ENCODE data around the gene SMYD4. TPM values are rescaled to one million over a fixed set of nuclear protein-coding genes. Genes with fewer than 3 reads are reported as not detected.

Gene SMYD4
- polyA plus RNA-seq, 1 donor from 2014 or later = 6.8 TPM

- Histone ChIP-seq H2AFZ (ENCODE audit: low read depth, low read length) (no peak overlapping the region), H3F3A (ENCODE audit: insufficient read depth, low read length, poor library complexity, severe bottlenecking) (no peaks in the 10 kb centered on the region), H3K36me3 (ENCODE audit: insufficient read depth, low read length) (no peaks in the 10 kb centered on the region), H3K27me3 (ENCODE audit: insufficient read depth, low read depth, low read length) (no peaks in the 10 kb centered on the region), H3K4me2 (ENCODE audit: low read length) (no peak overlapping the region), H3K4me3 (ENCODE audit: low read length) (no peak overlapping the region), H3K9me3 (ENCODE audit: low read length) (no peaks in the 10 kb centered on the region), H3K9ac (ENCODE audit: low read length) (no peak overlapping the region), H4K20me1 (ENCODE audit: insufficient read depth) (no peaks in the 10 kb centered on the region), H3K79me2 (replicated peaks; ENCODE audit: insufficient read depth, low read length) (no peaks in the 10 kb centered on the region), H3K9me2 (ENCODE audit: insufficient read depth, low read length) (no peaks in the 10 kb centered on the region), H3K27ac (ENCODE audit: low read length) (no peak overlapping the region)
- TF ChIP-seq EP300 (conservative IDR thresholded peaks at IDR 0.05; ENCODE audit: poor library complexity, severe bottlenecking) (no peak), SMC3 (conservative IDR thresholded peaks at IDR 0.05; ENCODE audit: poor library complexity) (no peak), CTCF (IDR thresholded peaks at IDR 0.05; ENCODE audit: poor library complexity, severe bottlenecking) (no peak), RAD21 (conservative IDR thresholded peaks at IDR 0.05) (no peak), REST (IDR thresholded peaks at IDR 0.05; ENCODE audit: borderline replicate concordance) (no peak)
These were observed 99.1 kb downstream of the SMYD4 start for GRCh38 chr17:1730326-1731193.

- Histone ChIP-seq H3K4me2 (ENCODE audit: low read length) (no peak overlapping the region), H3K27ac (ENCODE audit: low read length) (no peak overlapping the region), H3K9me2 (ENCODE audit: insufficient read depth, low read length) (no peaks in the 10 kb centered on the region), H3K36me3 (ENCODE audit: insufficient read depth, low read length) (no peaks in the 10 kb centered on the region), H3K9me3 (ENCODE audit: low read length) (no peaks in the 10 kb centered on the region), H3K79me2 (replicated peaks; ENCODE audit: insufficient read depth, low read length) (no peaks in the 10 kb centered on the region), H3K9ac (ENCODE audit: low read length) (no peak overlapping the region), H3K4me3 (ENCODE audit: low read length) (no peak overlapping the region), H4K20me1 (ENCODE audit: insufficient read depth) (no peaks in the 10 kb centered on the region), H3F3A (ENCODE audit: insufficient read depth, low read length, poor library complexity, severe bottlenecking) (no peaks in the 10 kb centered on the region), H2AFZ (ENCODE audit: low read depth, low read length) (no peak overlapping the region), H3K27me3 (ENCODE audit: insufficient read depth, low read depth, low read length) (no peaks in the 10 kb centered on the region)
- TF ChIP-seq RAD21 (conservative IDR thresholded peaks at IDR 0.05) (no peak), EZH2 (IDR thresholded peaks at IDR 0.05; ENCODE audit: borderline replicate concordance, insufficient read depth, low read length, poor library complexity, severe bottlenecking) (no peak), EP300 (conservative IDR thresholded peaks at IDR 0.05; ENCODE audit: poor library complexity, severe bottlenecking) (no peak), SMC3 (conservative IDR thresholded peaks at IDR 0.05; ENCODE audit: poor library complexity) (no peak), CTCF (IDR thresholded peaks at IDR 0.05; ENCODE audit: poor library complexity, severe bottlenecking) (no peak), POLR2AphosphoS5 (IDR thresholded peaks at IDR 0.05) (no peak), REST (IDR thresholded peaks at IDR 0.05; ENCODE audit: borderline replicate concordance) (no peak), TAF1 (IDR thresholded peaks at IDR 0.05; ENCODE audit: low read depth) (no peak)
These were observed 99.8 kb downstream of the SMYD4 start for GRCh38 chr17:1729966-1730325.

All from neural cell (in vitro differentiated cells).